ENCODE results near the gene HSH2D.

GRCh38 chr19:16184665-16185122 lies 41.2 kb downstream of the HSH2D start:
- no peak for TF ChIP-seq CTCF (IDR thresholded peaks at IDR 0.05)
- TF ChIP-seq POLR2A (IDR thresholded peaks at IDR 0.05): no peak
